ENCODE results near the gene SAA4. TPM values are rescaled to one million over a fixed set of nuclear protein-coding genes. Genes with fewer than 3 reads are reported as not detected.
"Not testable (repeated sequence)": the region's sequence is repeated elsewhere in the genome, so short reads cannot be mapped to it uniquely, and the experiment has no call there.

SAA4 gene
- total RNA-seq, 1 donor from 2014 or later, result not detected

DNA sequence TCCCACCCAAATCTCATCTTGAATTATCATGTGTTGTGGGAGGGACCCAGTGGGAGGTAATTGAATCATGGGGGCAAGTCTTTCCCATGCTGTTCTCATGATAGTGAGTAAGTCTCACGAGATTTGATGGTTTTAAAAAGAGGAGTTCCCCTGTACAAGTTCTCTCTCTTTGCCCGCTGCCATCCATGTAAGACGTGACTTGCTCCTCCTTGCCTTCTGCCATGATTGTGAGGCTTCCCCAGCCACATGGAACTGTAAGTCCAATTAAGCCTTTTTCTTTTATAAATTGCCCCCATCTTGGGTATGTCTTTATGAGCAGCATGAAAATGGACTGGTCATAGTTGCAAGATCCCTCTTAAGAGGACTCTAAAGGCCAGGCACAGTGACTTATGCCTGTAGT, 38.9 kb downstream of the SAA4 start:
- intact Hi-C loops (cut with DNase I), result not testable (repeated sequence)

DNA sequence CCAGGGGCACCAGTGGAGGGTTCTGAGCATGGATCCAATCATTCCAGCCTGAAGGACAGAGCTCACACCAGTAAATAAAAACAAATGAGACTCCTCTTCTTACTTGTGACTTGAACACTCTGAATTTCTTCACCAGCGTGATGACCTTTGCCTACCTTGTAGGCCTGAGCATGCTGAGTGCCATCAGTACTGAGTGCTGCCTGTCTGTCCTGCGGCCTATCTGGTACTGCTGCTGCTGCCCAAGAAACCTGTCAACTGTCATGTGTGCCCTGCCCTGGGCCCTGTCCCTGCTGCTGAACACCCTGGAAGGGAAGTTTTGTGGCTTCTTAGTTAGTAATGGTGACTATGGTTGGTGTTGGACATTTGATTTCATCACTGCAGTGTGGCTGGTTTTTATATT, 40.1 kb downstream of the SAA4 start:
- intact Hi-C loops (cut with DNase I), result no loop called here
- no peak for DNase-seq (ENCODE audit: low spot score)

More for the DNA sequence above, 38.9 kb downstream of the SAA4 start:
- not testable (repeated sequence) for DNase-seq (ENCODE audit: low spot score)

DNA sequence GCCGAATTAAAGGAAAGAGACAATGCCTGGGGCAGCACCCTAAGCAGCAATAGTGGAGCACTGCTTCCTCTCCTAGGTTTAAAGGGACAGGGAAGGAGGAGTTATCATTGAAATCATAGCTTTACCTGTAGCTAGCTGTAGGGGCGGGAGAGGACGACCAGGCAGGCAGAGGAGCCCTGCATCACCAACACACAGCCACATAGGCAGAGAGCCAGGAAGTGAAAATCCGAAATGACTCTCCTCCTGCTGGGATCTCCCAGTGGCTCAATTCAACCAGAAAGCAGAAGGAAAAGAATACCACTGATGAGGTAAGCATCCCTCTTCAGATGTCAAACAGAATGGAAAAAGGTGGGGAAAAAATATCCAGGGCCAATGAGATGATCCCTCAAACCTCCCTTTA, 43.6 kb downstream of the SAA4 start:
- no peak for DNase-seq (ENCODE audit: low spot score)
- intact Hi-C loops (cut with DNase I), result no loop called here

GRCh38 chr11:18191376-18191775, 45.2 kb downstream of the SAA4 start:
- intact Hi-C loops (cut with DNase I), result no loop called here
- DNase-seq (ENCODE audit: low spot score), result no peak

DNA sequence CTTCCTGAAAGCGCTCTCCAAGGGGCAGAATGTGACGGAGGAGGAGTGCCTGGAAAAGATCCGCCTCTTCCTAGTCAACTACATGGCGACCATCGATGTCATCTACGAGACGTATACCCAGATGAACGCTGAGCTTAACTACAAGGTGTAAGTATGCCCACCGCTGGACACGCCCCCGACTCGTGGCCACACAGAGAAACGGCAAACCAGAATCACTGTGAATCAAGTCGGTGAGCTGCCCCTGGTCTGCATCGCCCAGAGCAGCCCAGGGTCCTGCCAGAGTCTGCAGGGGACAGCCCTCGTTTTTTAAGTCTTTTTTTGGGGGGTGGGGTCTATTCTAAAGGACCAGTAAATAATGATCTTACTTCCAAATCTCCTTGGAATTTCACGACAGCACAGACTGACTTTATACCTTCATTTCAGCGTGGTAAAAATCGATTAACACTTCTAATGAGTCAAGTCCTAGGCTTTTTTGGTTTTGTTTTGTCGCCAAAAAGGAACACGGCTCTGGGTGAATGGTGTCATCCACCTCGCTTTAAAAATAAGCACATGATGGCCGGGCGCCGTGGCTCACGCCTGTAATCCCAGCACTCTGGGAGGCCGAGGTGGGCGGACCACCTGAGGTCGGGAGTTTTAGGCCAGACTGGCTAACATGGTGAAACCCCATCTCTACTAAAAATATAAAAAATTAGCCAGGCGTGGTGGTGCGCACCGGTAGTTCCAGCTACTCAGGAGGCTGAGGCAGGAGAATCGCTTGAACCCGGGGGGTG, 46.9 kb downstream of the SAA4 start:
- intact Hi-C loops (cut with DNase I); DNase-seq (ENCODE audit: low spot score): not testable (repeated sequence)

- DNase-seq (ENCODE audit: low spot score), result no peak
These were observed 47.8 kb downstream of the SAA4 start for GRCh38 chr11:18188796-18189195.

More at GRCh38 chr11:18188796-18189195, 47.8 kb downstream of the SAA4 start:
- intact Hi-C loops (cut with DNase I), result no loop called here

Other genes starting within 250 kb of the SAA4 start
- 22.4 TPM for gene SERGEF, start 223.8 kb downstream of the SAA4 start, total RNA-seq
- 0.30 TPM for gene TPH1, start 190.5 kb downstream of the SAA4 start, total RNA-seq
- gene SAAL1, start 130.7 kb downstream of the SAA4 start, total RNA-seq, result 9.3 TPM
- not detected for gene MRGPRX3, start 104.2 kb downstream of the SAA4 start, total RNA-seq
- not detected for gene MRGPRX4, start 64.0 kb downstream of the SAA4 start, total RNA-seq
- gene SAA2, start 11.9 kb upstream of the SAA4 start, total RNA-seq, result 0.48 TPM
- gene SAA1, start 29.5 kb upstream of the SAA4 start, total RNA-seq, result 1.5 TPM
- 11.2 TPM for gene HPS5, start 85.3 kb upstream of the SAA4 start, total RNA-seq
- 23.6 TPM for gene GTF2H1, start 85.8 kb upstream of the SAA4 start, total RNA-seq
- 329 TPM for gene LDHA, start 157.8 kb upstream of the SAA4 start, total RNA-seq
- gene LDHC, start 175.5 kb upstream of the SAA4 start, total RNA-seq, result 1.2 TPM
- not detected for gene LDHAL6A, start 219.1 kb upstream of the SAA4 start, total RNA-seq